HEK293 (cell line): Measurements from ENCODE around the gene KRTAP13-1.

Source experiments
- CTCF ChIA-PET: fragments of 350-600 bp; formaldehyde crosslinking; extraction: SDS; loops from one replicate; lab custom pipeline; 2021; ENCODE audit warnings: antibody characterized with exemption; lab: Yijun Ruan, JAX
- POLR2A ChIA-PET: fragments of 300-600 bp; formaldehyde crosslinking; extraction: SDS; loops from one replicate; lab custom pipeline; 2020; ENCODE audit warnings: antibody characterized with exemption, inconsistent platforms; lab: Yijun Ruan, JAX
- H3K27ac ChIP-seq: fragments of 200-500 bp; sonication (Bioruptor generic); 2 replicates; pipeline ENCODE4 v1.5.1; 2014; ENCODE audit warnings: low read depth, low read length, control low read depth, inconsistent platforms; ENCODE audit errors: extremely low read depth
- H3K36me3 ChIP-seq, 2 experiments: fragments of 200-500 bp in 1 of 2; sonication (Bioruptor generic) in 1 of 2; 1 replicate in 1 of 2; 2 replicates in 1 of 2; pipeline ENCODE4 v1.5.1; 2014 to 2017; ENCODE audit warnings: inconsistent platforms in 2 of 2, low read length in 2 of 2; ENCODE audit not compliant: control insufficient read depth in 2 of 2, insufficient read depth in 1 of 2
- H3K4me1 ChIP-seq: fragments of 200-500 bp; sonication (Bioruptor generic); 2 replicates; pipeline ENCODE4 v1.5.1; 2014; ENCODE audit warnings: mild to moderate bottlenecking, low read length, inconsistent platforms; ENCODE audit not compliant: control insufficient read depth, insufficient read depth
- H3K4me3 ChIP-seq: 2 replicates; pipeline ENCODE4 v1.5.1; 2011; ENCODE audit warnings: low read depth, mild to moderate bottlenecking, control low read depth, low read length, moderate library complexity
- H3K9me3 ChIP-seq: fragments of 200-500 bp; sonication (Bioruptor generic); 2 replicates; pipeline ENCODE4 v1.5.1; 2014; ENCODE audit warnings: low read depth, low read length, inconsistent platforms; ENCODE audit not compliant: control insufficient read depth, insufficient read depth
- GLIS2 ChIP-seq: fragments of 450-650 bp; formaldehyde crosslinking; IDR thresholded peaks from 2 replicates; pipeline ENCODE4 v1.5.1; 2016; ENCODE audit warnings: missing biosample characterization, missing genetic modification characterization
- HOXA7 ChIP-seq: sonication (generic); formaldehyde crosslinking; IDR thresholded peaks from 2 replicates; pipeline ENCODE4 v1.8.1; 2022; ENCODE audit warnings: missing genetic modification reagents, borderline replicate concordance
- INSM2 ChIP-seq: fragments of 450-650 bp; formaldehyde crosslinking; IDR thresholded peaks from 2 replicates; pipeline ENCODE4 v1.5.1; 2016; ENCODE audit warnings: missing biosample characterization, missing genetic modification characterization
- OSR2 ChIP-seq: fragments of 450-650 bp; formaldehyde crosslinking; IDR thresholded peaks from 2 replicates; pipeline ENCODE4 v1.5.1; 2016; ENCODE audit warnings: missing biosample characterization, missing genetic modification characterization
- TCF7L2 ChIP-seq: IDR thresholded peaks from 2 replicates; pipeline ENCODE4 v1.6.1; 2011; ENCODE audit warnings: low read depth, mild to moderate bottlenecking, inconsistent platforms, low read length, moderate library complexity, borderline replicate concordance
- ZBTB11 ChIP-seq: fragments of 450-650 bp; formaldehyde crosslinking; conservative IDR thresholded peaks from 2 replicates; pipeline ENCODE4 v1.5.1; 2016; ENCODE audit warnings: low read depth, missing biosample characterization, missing genetic modification characterization
- ZBTB20 ChIP-seq: fragments of 450-650 bp; formaldehyde crosslinking; IDR thresholded peaks from 2 replicates; pipeline ENCODE4 v1.5.1; 2016; ENCODE audit warnings: missing biosample characterization, missing genetic modification characterization
- ZFP3 ChIP-seq: fragments of 450-650 bp; formaldehyde crosslinking; IDR thresholded peaks from 2 replicates; pipeline ENCODE4 v1.5.1; 2016; ENCODE audit warnings: low read depth, missing biosample characterization, missing genetic modification characterization
- ZNF221 ChIP-seq: fragments of 450-650 bp; formaldehyde crosslinking; IDR thresholded peaks from 2 replicates; pipeline ENCODE4 v1.5.1; 2017; ENCODE audit warnings: missing biosample characterization, missing genetic modification characterization, borderline replicate concordance
- ZNF26 ChIP-seq: fragments of 450-650 bp; formaldehyde crosslinking; IDR thresholded peaks from 2 replicates; pipeline ENCODE4 v1.5.1; 2016; ENCODE audit warnings: missing biosample characterization, missing genetic modification characterization
- ZNF394 ChIP-seq: fragments of 450-650 bp; formaldehyde crosslinking; IDR thresholded peaks from 2 replicates; pipeline ENCODE4 v1.5.1; 2016; ENCODE audit warnings: missing biosample characterization, missing genetic modification characterization, mild to moderate bottlenecking, moderate library complexity, borderline replicate concordance
- ZNF560 ChIP-seq: fragments of 450-650 bp; formaldehyde crosslinking; IDR thresholded peaks from 2 replicates; pipeline ENCODE4 v1.5.1; 2017; ENCODE audit warnings: missing biosample characterization, missing genetic modification characterization, borderline replicate concordance
- ZNF623 ChIP-seq: fragments of 450-650 bp; formaldehyde crosslinking; IDR thresholded peaks from 2 replicates; pipeline ENCODE4 v1.5.1; 2016; ENCODE audit warnings: missing biosample characterization, missing genetic modification characterization
- ZNF645 ChIP-seq: fragments of 450-650 bp; formaldehyde crosslinking; IDR thresholded peaks from 2 replicates; pipeline ENCODE4; 2016; ENCODE audit warnings: missing biosample characterization, missing genetic modification characterization
- ZSCAN16 ChIP-seq: fragments of 450-650 bp; formaldehyde crosslinking; IDR thresholded peaks from 2 replicates; pipeline ENCODE4 v1.5.1; 2016; ENCODE audit warnings: missing biosample characterization, missing genetic modification characterization
- TF ChIP-seq, protein P1 (sequence below): fragments of 450-650 bp; formaldehyde crosslinking; conservative IDR thresholded peaks from 2 replicates; pipeline ENCODE4 v1.5.1; 2016; ENCODE audit warnings: low read depth, missing biosample characterization, missing genetic modification characterization
- TF ChIP-seq, protein P2 (sequence below): fragments of 450-650 bp; formaldehyde crosslinking; IDR thresholded peaks from 2 replicates; pipeline ENCODE4 v1.5.1; 2016; ENCODE audit warnings: missing biosample characterization, missing genetic modification characterization, borderline replicate concordance

KRTAP13-1 gene

DNA sequence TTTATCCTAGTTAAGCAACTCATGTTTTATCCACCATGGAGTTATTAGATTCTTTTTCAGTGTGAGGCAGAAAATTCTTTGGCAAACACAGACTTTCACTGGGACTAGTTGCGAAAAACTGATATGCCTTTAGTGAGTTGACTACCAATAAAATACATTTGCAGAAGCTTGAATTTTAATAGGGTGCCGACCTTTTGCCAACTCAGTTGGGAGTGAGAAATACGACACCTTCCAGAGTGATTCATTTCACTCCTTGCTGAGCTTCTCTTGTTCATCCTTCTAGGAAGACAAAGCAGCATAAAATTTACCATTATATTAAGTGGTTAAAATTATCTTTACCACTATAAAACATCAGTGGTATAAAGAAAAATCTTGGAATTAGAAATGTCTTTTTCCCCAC, 46.3 kb upstream of the KRTAP13-1 start:
- ChIA-PET CTCF (interaction anchor here (1.0 to 1.7 kb wide), 3 partner anchors 9 to 68 kb away, joined by 4 to 7 read pairs (median 5); no protein-coding TSS in a partner anchor), POLR2A (no interaction called here)
- Histone ChIP-seq H3K36me3 (no peaks in the 10 kb centered on the region), H3K4me3 (no peak overlapping the region)
- no peak for TF ChIP-seq ZNF645 (tag by site-specific recombination)
- TF ChIP-seq TCF7L2: no peak
- no peak for TF ChIP-seq OSR2 (tag by site-specific recombination)
- TF ChIP-seq INSM2: no peak
- TF ChIP-seq ZBTB20 (tag by site-specific recombination): no peak
- no peak for TF ChIP-seq ZSCAN16 (tag by site-specific recombination)
- TF ChIP-seq, all 188 proteins: peak for 0
- Histone ChIP-seq H3K4me1 (0 out of 2 replicates have a peak, but pooled peaks cover 2% of the 10 kb centered on the region), H3K9me3 (no peaks in the 10 kb centered on the region), H3K27ac (no peak overlapping the region)

DNA sequence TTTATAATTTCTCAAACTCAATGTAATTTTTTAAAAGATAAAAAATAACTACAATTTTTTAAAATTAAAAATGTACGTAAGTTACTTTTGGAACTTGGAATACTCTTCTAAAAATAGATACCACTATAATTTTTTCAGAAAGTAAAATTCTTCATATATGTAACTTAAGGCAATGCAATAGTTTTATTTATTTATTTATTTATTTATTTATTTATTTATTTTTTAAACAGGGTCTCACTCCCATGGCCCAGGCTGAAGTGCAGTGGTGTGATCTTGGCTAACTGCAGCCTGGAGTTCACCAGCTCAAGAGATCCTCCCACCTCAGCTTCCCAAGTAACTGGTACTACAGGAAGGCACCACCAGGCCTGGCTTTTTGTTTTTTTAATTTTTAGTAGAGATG, 44.3 kb upstream of the KRTAP13-1 start:
- H3K4me3 ChIP-seq: no peak overlapping the region
- ChIA-PET CTCF (interaction anchor here (1.3 to 1.5 kb wide), 3 partner anchors 11 to 57 kb away, joined by 3 read pairs; no protein-coding TSS in a partner anchor), POLR2A (no interaction called here)
- H3K9me3 ChIP-seq: no peaks in the 10 kb centered on the region
- H3K27ac ChIP-seq: no peak overlapping the region
- 0 out of 2 replicates have a peak, but pooled peaks cover 2% of the 10 kb centered on the region for H3K4me1 ChIP-seq
- H3K36me3 ChIP-seq: no peaks in the 10 kb centered on the region
- TF ChIP-seq ZNF394 (tag by site-specific recombination) (peak; percentile 62; the same call in 1 of the 2 replicates), ZNF560 (tag by site-specific recombination) (0 out of 2 replicates have a peak, but pooled peaks have one; percentile 31), ZNF623 (tag by site-specific recombination) (0 out of 2 replicates have a peak, but pooled peaks have one; percentile 26), HOXA7 (no peak), ZFP3 (no peak), ZBTB11 (tag by site-specific recombination) (peak; percentile 38; the same call in 1 of the 2 replicates), GLIS2 (tag by site-specific recombination) (no peak), ZNF26 (tag by site-specific recombination) (no peak), ZNF221 (tag by site-specific recombination) (no peak), ZSCAN16 (tag by site-specific recombination) (no peak)
- TF ChIP-seq, protein P1, sequence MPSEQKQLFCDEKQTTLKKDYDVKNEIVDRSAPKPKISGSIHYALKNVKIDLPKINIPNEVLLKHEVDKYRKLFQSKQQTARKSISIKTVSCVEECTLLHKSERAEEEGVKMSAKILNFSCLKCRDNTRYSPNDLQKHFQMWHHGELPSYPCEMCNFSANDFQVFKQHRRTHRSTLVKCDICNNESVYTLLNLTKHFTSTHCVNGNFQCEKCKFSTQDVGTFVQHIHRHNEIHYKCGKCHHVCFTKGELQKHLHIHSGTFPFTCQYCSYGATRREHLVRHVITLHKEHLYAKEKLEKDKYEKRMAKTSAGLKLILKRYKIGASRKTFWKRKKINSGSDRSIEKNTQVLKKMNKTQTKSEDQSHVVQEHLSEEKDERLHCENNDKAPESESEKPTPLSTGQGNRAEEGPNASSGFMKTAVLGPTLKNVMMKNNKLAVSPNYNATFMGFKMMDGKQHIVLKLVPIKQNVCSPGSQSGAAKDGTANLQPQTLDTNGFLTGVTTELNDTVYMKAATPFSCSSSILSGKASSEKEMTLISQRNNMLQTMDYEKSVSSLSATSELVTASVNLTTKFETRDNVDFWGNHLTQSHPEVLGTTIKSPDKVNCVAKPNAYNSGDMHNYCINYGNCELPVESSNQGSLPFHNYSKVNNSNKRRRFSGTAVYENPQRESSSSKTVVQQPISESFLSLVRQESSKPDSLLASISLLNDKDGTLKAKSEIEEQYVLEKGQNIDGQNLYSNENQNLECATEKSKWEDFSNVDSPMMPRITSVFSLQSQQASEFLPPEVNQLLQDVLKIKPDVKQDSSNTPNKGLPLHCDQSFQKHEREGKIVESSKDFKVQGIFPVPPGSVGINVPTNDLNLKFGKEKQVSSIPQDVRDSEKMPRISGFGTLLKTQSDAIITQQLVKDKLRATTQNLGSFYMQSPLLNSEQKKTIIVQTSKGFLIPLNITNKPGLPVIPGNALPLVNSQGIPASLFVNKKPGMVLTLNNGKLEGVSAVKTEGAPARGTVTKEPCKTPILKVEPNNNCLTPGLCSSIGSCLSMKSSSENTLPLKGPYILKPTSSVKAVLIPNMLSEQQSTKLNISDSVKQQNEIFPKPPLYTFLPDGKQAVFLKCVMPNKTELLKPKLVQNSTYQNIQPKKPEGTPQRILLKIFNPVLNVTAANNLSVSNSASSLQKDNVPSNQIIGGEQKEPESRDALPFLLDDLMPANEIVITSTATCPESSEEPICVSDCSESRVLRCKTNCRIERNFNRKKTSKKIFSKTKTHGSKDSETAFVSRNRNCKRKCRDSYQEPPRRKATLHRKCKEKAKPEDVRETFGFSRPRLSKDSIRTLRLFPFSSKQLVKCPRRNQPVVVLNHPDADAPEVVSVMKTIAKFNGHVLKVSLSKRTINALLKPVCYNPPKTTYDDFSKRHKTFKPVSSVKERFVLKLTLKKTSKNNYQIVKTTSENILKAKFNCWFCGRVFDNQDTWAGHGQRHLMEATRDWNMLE (tag by site-specific recombination): peak; percentile 63
- TF ChIP-seq, protein P2, sequence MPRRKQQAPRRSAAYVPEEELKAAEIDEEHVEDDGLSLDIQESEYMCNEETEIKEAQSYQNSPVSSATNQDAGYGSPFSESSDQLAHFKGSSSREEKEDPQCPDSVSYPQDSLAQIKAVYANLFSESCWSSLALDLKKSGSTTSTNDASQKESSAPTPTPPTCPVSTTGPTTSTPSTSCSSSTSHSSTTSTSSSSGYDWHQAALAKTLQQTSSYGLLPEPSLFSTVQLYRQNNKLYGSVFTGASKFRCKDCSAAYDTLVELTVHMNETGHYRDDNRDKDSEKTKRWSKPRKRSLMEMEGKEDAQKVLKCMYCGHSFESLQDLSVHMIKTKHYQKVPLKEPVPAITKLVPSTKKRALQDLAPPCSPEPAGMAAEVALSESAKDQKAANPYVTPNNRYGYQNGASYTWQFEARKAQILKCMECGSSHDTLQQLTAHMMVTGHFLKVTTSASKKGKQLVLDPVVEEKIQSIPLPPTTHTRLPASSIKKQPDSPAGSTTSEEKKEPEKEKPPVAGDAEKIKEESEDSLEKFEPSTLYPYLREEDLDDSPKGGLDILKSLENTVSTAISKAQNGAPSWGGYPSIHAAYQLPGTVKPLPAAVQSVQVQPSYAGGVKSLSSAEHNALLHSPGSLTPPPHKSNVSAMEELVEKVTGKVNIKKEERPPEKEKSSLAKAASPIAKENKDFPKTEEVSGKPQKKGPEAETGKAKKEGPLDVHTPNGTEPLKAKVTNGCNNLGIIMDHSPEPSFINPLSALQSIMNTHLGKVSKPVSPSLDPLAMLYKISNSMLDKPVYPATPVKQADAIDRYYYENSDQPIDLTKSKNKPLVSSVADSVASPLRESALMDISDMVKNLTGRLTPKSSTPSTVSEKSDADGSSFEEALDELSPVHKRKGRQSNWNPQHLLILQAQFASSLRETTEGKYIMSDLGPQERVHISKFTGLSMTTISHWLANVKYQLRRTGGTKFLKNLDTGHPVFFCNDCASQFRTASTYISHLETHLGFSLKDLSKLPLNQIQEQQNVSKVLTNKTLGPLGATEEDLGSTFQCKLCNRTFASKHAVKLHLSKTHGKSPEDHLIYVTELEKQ (tag by site-specific recombination): no peak
